Effector memory CD4-positive, alpha-beta T cell (primary cell): ENCODE results near the gene TMEM35B.
"Not testable (repeated sequence)": the region's sequence is repeated elsewhere in the genome, so short reads cannot be mapped to it uniquely, and the experiment has no call there.

Source experiments
- DNase-seq, 3 donors: peaks; one replicate each; pipeline ENCODE4 v3.0.0-alpha.2; 2020
- H3K27ac ChIP-seq: 2 replicates; pipeline ENCODE4 v1.7.0; 2013; ENCODE audit warnings: mild to moderate bottlenecking, low read length, moderate library complexity; ENCODE audit not compliant: insufficient read depth, poor library complexity, severe bottlenecking
- H3K27me3 ChIP-seq: replicated peaks from 2 replicates; pipeline ENCODE4 v1.7.0; 2013; ENCODE audit warnings: mild to moderate bottlenecking, low read length; ENCODE audit not compliant: insufficient read depth, control insufficient read depth, poor library complexity, severe bottlenecking
- H3K36me3 ChIP-seq: 2 replicates; pipeline ENCODE4 v1.7.0; 2013; ENCODE audit warnings: mild to moderate bottlenecking, low read length, moderate library complexity; ENCODE audit not compliant: control insufficient read depth, insufficient read depth
- H3K4me1 ChIP-seq: 2 replicates; pipeline ENCODE4 v1.7.0; 2013; ENCODE audit warnings: low read length, mild to moderate bottlenecking; ENCODE audit not compliant: control insufficient read depth, insufficient read depth, poor library complexity, severe bottlenecking
- H3K4me3 ChIP-seq: 2 replicates; pipeline ENCODE4 v1.7.0; 2013; ENCODE audit warnings: low read length, low read depth, mild to moderate bottlenecking; ENCODE audit not compliant: insufficient read depth, poor library complexity, severe bottlenecking
- H3K9me3 ChIP-seq: 2 replicates; pipeline ENCODE4 v1.7.0; 2013; ENCODE audit warnings: mild to moderate bottlenecking, low read length, moderate library complexity; ENCODE audit not compliant: control insufficient read depth

The TMEM35B gene

GRCh38 chr1:34967672-34968071, 17.5 kb downstream of the TMEM35B start:
- H3K27ac ChIP-seq, DNase-seq, H3K9me3 ChIP-seq, H3K4me3 ChIP-seq, H3K27me3 ChIP-seq, H3K36me3 ChIP-seq, H3K4me1 ChIP-seq: not testable (repeated sequence)

GRCh38 chr1:34965597-34965996, 19.6 kb downstream of the TMEM35B start:
- DNase-seq = no peak
- Histone ChIP-seq H3K27ac (no peak overlapping the region), H3K4me1 (peaks cover 9% of the 10 kb centered on the region)

GRCh38 chr1:34950428-34950827, 34.7 kb downstream of the TMEM35B start:
- Histone ChIP-seq H3K4me1 (no peaks in the 10 kb centered on the region), H3K27ac (no peak overlapping the region), H3K9me3 (no peaks in the 10 kb centered on the region), H3K27me3 (no peaks in the 10 kb centered on the region), H3K4me3 (no peak overlapping the region), H3K36me3 (no peaks in the 10 kb centered on the region)
- DNase-seq = no peak

More at GRCh38 chr1:34965597-34965996, 19.6 kb downstream of the TMEM35B start:
- H3K4me3 ChIP-seq = no peak overlapping the region
- H3K27me3 ChIP-seq = no peaks in the 10 kb centered on the region
- H3K36me3 ChIP-seq = no peaks in the 10 kb centered on the region
- H3K9me3 ChIP-seq = no peaks in the 10 kb centered on the region

GRCh38 chr1:34948739-34949138, 36.4 kb downstream of the TMEM35B start:
- H3K27me3 ChIP-seq, DNase-seq, H3K36me3 ChIP-seq, H3K4me1 ChIP-seq, H3K9me3 ChIP-seq, H3K27ac ChIP-seq, H3K4me3 ChIP-seq: not testable (repeated sequence)

GRCh38 chr1:34947641-34948314, 37.4 kb downstream of the TMEM35B start:
- not testable (repeated sequence) for H3K27ac ChIP-seq, H3K4me3 ChIP-seq, H3K27me3 ChIP-seq, H3K4me1 ChIP-seq, DNase-seq, H3K9me3 ChIP-seq, H3K36me3 ChIP-seq

DNA sequence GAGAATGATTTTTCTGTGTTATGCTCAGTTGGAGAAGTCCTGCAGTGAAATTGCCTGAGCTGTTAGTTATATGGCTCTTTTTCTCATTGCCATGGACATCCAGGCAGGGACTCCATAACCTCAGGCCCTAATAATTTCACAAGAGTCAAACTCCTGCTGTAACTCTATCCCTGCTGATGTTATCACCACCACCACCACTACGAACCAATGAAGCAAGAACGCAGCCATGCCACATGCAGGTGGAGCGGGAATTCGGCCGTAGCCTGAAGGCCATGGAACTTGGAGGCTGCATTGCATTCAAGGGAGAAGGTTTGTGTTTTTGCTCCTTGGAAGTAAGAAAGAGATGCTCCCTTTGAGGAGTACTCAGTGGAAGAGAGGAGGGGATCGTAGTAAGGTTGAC, 38.9 kb downstream of the TMEM35B start:
- H3K27me3 ChIP-seq = no peaks in the 10 kb centered on the region
- no peak for DNase-seq
- H3K27ac ChIP-seq = no peak overlapping the region
- H3K4me3 ChIP-seq = no peak overlapping the region
- no peaks in the 10 kb centered on the region for H3K9me3 ChIP-seq
- H3K4me1 ChIP-seq = no peaks in the 10 kb centered on the region
- no peaks in the 10 kb centered on the region for H3K36me3 ChIP-seq

DNA sequence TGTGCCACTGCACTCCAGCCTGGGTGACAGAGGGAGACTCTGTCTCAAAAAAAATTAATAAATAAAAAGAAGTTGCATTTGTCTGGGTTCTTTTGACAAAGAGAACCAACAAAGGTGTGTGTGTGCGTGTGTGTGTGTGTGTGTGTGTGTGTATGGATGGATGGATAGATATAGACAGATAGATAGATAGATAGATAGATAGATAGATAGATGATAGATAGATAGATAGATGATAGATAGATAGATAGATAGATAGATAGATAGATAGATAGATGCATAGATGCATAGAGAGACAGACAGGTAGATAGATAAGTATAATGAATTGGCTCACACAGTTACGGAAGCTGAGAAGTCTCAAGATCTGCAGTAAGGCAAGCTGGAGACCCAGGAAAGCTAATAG, 43.3 kb downstream of the TMEM35B start:
- not testable (repeated sequence) for DNase-seq, H3K4me3 ChIP-seq, H3K27ac ChIP-seq, H3K4me1 ChIP-seq, H3K36me3 ChIP-seq, H3K27me3 ChIP-seq, H3K9me3 ChIP-seq
